Ovary (tissue), 9 donors: ENCODE results near the gene ANO10. TPM values are rescaled to one million over a fixed set of nuclear protein-coding genes. Genes with fewer than 3 reads are reported as not detected.
A peak's percentile ranks its signal among the peaks of the same experiment; 100 is the strongest.

Experiments used
- DNase-seq, 5 donors: peaks; one replicate each; pipeline ENCODE4 v3.0.0-alpha.2; 2019 to 2020
- H3K27ac ChIP-seq, 2 donors: fragments of 200-600 bp; one replicate each; pipeline versions ENCODE4 v1.5.1 to v1.8.0; 2019 to 2022
- H3K27me3 ChIP-seq: fragments of 200-600 bp; one replicate; pipeline ENCODE4 v1.8.0; 2022
- H3K36me3 ChIP-seq: fragments of 200-600 bp; sonication (generic); one replicate; pipeline ENCODE4 v1.5.1; 2019
- H3K4me1 ChIP-seq: one replicate; pipeline ENCODE4 v1.8.1; 2013; ENCODE audit warnings: mild to moderate bottlenecking, moderate library complexity; ENCODE audit not compliant: insufficient read depth
- H3K4me3 ChIP-seq: fragments of 200-600 bp; sonication (generic); one replicate; pipeline ENCODE4 v1.5.1; 2017
- H3K9me3 ChIP-seq, 2 donors: fragments of 200-600 bp in 1 of 2; sonication (generic) in 1 of 2; one replicate each; pipeline versions ENCODE4 v1.5.1 to v1.8.1; 2013 to 2019; ENCODE audit warnings: mild to moderate bottlenecking in 1 of 2, moderate library complexity in 1 of 2
- CTCF ChIP-seq, 3 donors: fragments of 450-650 bp in 2 of 3; fragments of 200-600 bp in 1 of 3; IDR thresholded peaks; one replicate each; pipeline versions ENCODE4 v1.5.1 to v1.8.0; 2016 to 2022; ENCODE audit warnings: antibody characterized with exemption in 3 of 3, mild to moderate bottlenecking in 1 of 3
- EP300 ChIP-seq: sonication (generic); formaldehyde crosslinking; IDR thresholded peaks from one replicate; pipeline ENCODE4 v1.6.1; 2017; ENCODE audit warnings: antibody characterized with exemption
- POLR2A ChIP-seq: fragments of 450-650 bp; IDR thresholded peaks from one replicate; pipeline ENCODE4 v1.6.1; 2017; ENCODE audit warnings: antibody characterized with exemption, mild to moderate bottlenecking, moderate library complexity
- WGBS, 3 donors: extraction: QIAGEN DNeasy Blood & Tissue Kit in 1 of 3; methylation state at CpG; one replicate each; pipeline versions ENCODE4 v1.1.5 to v1.1.7; 2013 to 2017; 5-methylcytosine and 5-hydroxymethylcytosine counted together
- intact Hi-C, 4 donors: fragments of 100-400 bp; cut with DNase I; formaldehyde crosslinking; loops; one replicate each; pipeline versions ENCODE4 v1.11.0 to v1.15.1; 2022 to 2023
- polyA plus RNA-seq, 2 donors: library from polyadenylated mRNA; stranded (reverse); fragments of 200-250 nt in 1 of 2; fragments of 350-450 nt in 1 of 2; fragmentation: Illumina TruSeq in 1 of 2; extraction: RNeasy Lipid Tissue Mini Kit (QIAGEN cat#74804) in 1 of 2; gene quantifications; one replicate each; pipeline ENCODE4 v1.2.3, GENCODE V29; 2013 to 2014
- total RNA-seq, 7 donors: library from RNA; depleted of rRNA in 2 of 7; stranded (reverse); fragments of >200 nt in 2 of 7; fragmentation: NEBNext Ultra II Directional in 3 of 7; extraction: Animal tissue kit (Norgen Biotek cat#: 25700) in 3 of 7; gene quantifications; one replicate each; pipeline versions ENCODE4 v1.1.0 to v1.2.4, GENCODE V29; 2016 to 2023
- donor health status: DM: no; HTN: no; CAD: no; lungs with moderate emphysema.
- donor health status: DM: no; HTN: no; CAD: no.
- donor health status: Bipolar disorder and iron deficiency.
- donor health status: DM: yes; HTN: yes; CAD: no.
- donor health status: DM: no; HTN: no; CAD: no.
- donor health status: DM: yes; HTN: yes; CAD: no.

ANO10 gene
- total and polyA plus RNA-seq, 9 donors = 12.2 to 58.7 (median 21.7) TPM

- Histone ChIP-seq H3K9me3 (no peaks in the 10 kb centered on the region), H3K27ac (no peak overlapping the region), H3K4me1 (peaks cover 5% of the 10 kb centered on the region), H3K36me3 (no peaks in the 10 kb centered on the region), H3K4me3 (no peak overlapping the region), H3K27me3 (no peaks in the 10 kb centered on the region)
- TF ChIP-seq EP300 = no peak
- no peak for TF ChIP-seq POLR2A
- no peak for TF ChIP-seq CTCF (IDR thresholded peaks at IDR 0.05)
- DNase-seq = no peak
- intact Hi-C loops = no loop called here
- 95 to 97% (median 96%) methylated on average over 14 of the region's 14 CpGs for whole genome bisulfite sequencing, 3 donors
Observed at GRCh38 chr3:43346978-43347749, 274.6 kb downstream of the ANO10 start.

GRCh38 chr3:43345877-43346276 is 275.9 kb downstream of the ANO10 start:
- Histone ChIP-seq H3K27ac (no peak overlapping the region), H3K36me3 (no peaks in the 10 kb centered on the region), H3K9me3 (no peaks in the 10 kb centered on the region), H3K27me3 (no peaks in the 10 kb centered on the region), H3K4me3 (no peak overlapping the region), H3K4me1 (peaks cover 5% of the 10 kb centered on the region)
- intact Hi-C loops = no loop called here
- WGBS, 3 donors = 78 to 85% (median 81%) methylated on average over 6 of the region's 6 CpGs
- DNase-seq = no peak
- TF ChIP-seq EP300 (no peak), CTCF (IDR thresholded peaks at IDR 0.05) (no peak), POLR2A (no peak)

- WGBS, 3 donors = 83 to 90% (median 86%) methylated on average over 4 of the region's 4 CpGs
- peak overlapping the region in 1 of 2 donors; percentile 60 for H3K27ac ChIP-seq
- no peaks in the 10 kb centered on the region for H3K36me3 ChIP-seq
- DNase-seq = no peak
- no peaks in the 10 kb centered on the region for H3K9me3 ChIP-seq
- peaks cover 5% of the 10 kb centered on the region for H3K4me1 ChIP-seq
- TF ChIP-seq POLR2A = no peak
- TF ChIP-seq EP300 = no peak
- TF ChIP-seq CTCF (IDR thresholded peaks at IDR 0.05) = no peak
- intact Hi-C loops = no loop called here
- no peak overlapping the region for H3K4me3 ChIP-seq
- no peaks in the 10 kb centered on the region for H3K27me3 ChIP-seq
Observed at GRCh38 chr3:43345246-43345645, 276.6 kb downstream of the ANO10 start.

- Histone ChIP-seq H3K36me3 (no peaks in the 10 kb centered on the region), H3K4me1 (peaks cover 5% of the 10 kb centered on the region), H3K9me3 (no peaks in the 10 kb centered on the region), H3K27ac (peak overlapping the region in 1 of 2 donors; percentile 60), H3K4me3 (no peak overlapping the region), H3K27me3 (no peaks in the 10 kb centered on the region)
- no peak for DNase-seq
- TF ChIP-seq CTCF (IDR thresholded peaks at IDR 0.05) (no peak), POLR2A (no peak), EP300 (no peak)
- intact Hi-C loops = no loop called here
- WGBS, 3 donors = 39 to 54% (median 42%) methylated on average over 3 of the region's 3 CpGs
Observed at GRCh38 chr3:43344520-43344919, 277.3 kb downstream of the ANO10 start.
